Activated T-cell treated with anti-CD3 and anti-CD28 coated beads, Interleukin-2, amount 50 U/mL, for 1 hour (primary cell): ENCODE data around the gene LIN52.
"Not testable (repeated sequence)": the region's sequence is repeated elsewhere in the genome, so short reads cannot be mapped to it uniquely, and the experiment has no call there.

Experiments
- DNase-seq: peaks from one replicate; pipeline ENCODE4 v3.0.0-alpha.2; 2020

Gene LIN52

DNA sequence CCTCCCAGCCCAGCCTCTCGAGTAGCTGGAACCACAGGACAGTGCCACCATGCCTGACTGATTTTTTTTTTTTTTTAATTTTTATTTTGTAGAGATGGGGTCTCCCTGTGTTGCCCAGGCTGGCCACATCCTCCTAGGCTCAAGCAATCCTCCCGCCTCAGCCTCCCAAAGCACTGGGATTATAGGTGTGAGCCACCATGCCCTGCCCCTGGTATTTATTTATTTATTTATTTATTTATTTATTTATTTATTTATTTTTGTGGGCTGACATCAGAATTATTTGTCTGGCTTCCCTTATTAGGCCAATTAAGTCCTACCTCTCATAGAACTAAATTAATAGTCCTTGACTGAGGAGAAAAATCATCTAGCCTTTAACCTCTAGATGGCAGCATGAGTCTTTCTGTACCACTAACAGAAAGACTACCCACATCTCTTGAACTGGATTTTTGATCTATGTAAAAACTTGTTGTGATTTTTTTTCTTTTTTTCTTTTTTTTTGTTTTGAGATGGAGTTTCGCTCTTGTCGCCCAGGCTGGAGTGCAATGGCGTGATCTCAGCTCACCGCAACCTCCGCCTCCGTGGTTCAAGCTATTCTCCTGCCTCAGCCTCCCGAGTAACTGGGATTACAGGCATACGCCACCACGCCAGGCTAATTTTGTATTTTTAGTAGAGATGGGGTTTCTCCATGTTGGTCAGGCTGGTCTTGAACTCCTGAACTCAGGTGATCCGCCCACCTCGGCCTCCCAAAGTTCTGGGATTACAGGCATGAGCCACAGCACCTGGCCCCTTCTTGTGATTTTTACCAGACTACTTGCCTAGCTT is 26.9 kb downstream of the LIN52 start:
- DNase-seq = not testable (repeated sequence)

DNA sequence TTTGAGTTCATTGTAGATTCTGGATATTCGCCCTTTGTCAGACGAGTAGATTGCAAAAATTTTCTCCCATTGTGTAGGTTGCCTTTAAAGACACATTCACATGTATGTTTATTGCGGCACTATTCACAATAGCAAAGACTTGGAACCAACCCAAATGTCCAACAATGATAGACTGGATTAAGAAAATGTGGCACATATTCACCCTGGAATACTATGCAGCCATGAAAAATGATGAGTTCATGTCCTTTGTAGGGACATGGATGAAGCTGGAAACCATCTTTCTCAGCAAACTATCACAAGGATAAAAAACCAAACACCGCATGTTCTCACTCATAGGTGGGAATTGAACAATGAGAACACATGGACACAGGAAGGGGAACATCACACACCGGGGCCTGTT is 40.7 kb downstream of the LIN52 start:
- DNase-seq = not testable (repeated sequence)

DNA sequence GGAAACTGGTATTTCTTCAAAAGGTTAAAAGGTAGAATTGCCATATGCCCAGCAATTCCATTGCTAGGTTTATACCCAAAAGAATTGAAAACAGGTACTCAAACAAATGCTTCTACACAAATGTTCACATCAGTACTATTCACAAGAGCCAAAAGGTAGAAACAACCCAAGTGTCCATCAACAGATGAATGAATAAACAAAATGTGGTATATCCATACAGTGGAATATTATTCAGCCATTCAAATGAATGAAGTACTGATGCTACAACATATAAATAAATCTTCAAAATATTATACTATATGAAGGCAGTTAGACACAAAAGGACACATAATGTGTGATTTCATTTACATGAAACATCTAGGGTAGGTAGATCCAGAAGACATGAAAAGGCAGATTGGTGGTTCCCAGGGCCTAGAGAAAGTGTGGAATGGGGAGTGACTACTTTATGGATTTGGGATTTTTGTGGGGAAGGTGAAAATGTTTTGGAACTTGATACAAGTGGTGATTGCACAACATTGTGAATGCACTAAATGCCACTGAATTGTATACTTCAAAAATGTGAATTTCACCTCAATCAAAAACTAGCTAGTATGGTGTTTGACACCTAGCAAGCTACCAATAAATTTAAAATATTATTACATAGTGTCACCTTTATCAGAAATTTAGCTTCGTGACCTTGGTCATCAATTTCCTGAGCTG is 41.7 kb downstream of the LIN52 start:
- no peak for DNase-seq

DNA sequence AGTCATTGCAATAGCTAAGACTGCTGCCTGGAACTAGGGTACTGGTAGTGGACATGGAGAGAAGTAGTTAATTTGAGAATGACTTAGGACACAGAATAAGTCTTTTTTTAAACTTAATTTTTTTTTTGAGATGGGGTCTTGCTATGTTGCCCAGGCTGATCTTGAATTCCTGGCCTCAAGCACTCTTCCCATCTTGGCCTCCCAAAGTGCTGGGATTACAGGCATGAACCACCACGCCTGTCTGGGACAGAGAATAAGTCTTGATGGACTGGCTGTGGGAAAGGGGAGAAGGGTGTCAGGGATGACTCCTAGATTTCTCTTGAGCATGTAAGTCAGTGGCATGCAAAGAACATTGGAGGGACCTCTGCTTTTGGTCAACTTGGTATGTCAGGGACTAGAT is 42.9 kb downstream of the LIN52 start:
- DNase-seq = no peak

DNA sequence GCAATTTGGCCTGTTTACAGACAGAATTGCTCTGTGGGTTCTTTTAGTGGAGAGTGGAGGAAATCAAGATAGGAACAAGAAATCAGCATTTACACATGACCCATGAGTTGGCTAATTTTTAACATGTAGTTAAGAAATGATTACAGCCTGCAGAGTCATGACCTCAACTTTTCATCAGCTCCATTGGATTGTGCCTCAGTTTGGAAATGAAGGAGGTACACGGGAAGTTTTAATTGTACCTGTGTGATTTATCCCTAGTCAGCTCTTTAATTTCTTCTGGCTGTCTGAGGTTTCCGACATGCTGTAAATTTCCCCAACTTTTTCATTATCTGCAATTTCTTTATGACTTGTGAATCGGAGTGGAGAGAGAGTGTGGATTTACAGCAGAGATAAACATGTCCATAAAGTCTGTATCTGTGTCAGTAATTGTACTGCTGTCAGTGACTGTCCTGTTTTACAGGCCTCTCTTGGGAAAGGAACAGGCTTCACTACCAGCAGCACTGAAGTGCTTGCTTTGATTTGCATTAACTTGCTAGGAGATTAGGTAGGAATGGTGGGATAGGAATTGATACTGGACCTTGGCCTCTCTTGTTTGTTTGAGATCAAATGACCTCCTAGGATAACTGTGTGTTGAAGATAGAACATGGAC is 49.2 kb downstream of the LIN52 start:
- no peak for DNase-seq

DNA sequence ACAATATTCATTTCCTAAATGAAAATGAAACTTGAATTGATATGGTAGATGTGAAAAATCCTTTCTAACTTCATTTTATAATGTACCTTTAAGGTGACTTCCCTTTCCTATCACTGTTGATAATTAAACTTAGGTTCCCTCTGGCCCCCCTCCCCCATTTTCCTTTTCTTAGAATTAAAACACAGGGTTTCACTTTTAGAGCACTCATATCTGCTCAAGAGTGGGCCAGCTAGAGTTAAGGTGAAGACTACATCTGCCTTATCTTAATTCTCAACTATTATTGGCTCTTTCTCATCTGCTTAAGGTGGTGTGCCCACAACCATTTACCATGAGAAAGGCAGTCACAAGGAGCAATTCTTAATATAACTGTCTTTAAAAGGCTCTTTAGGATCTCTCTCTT is 49.7 kb downstream of the LIN52 start:
- DNase-seq = no peak

DNA sequence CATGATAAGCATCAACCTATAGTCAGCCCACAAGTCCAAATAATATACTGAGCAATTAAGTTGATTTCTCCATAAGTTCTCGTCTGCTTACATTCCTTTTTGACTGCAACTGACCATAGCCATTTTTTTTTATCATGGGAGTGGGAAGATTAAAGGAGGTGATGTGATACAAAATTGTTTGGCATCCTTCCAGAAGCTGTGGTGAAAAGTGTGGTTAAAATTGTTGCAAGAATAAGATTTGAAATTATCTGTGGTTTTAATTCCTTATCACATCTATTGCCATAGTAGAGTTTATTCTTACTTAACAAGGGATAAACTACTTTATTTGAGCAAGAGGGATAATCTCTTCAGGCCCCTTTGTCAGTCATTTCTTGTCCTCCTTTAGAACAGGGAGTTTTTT is 50.7 kb downstream of the LIN52 start:
- no peak for DNase-seq

DNA sequence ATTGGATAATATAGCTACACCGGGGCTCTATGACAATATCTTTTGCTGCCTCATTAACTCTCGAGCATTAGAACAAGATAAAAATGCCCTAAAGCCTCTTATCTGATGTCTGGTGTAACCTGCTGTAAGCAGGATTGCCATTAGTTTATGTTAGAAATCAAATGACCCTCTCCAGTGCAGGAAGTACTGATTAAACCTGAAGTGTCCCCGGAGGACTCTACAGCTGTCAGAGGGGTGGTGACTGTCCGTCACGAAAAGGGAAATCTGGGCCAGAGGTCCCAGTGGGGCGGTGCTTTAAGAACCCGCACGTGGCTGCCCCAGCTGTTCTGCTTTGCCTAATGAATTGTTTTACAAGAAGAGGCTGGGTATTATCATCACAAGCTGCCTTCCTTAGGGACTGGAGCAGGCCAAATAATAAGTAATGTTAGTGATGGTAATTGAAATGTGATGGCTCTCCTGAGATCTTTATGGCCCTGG is 55.7 kb downstream of the LIN52 start:
- DNase-seq = no peak

DNA sequence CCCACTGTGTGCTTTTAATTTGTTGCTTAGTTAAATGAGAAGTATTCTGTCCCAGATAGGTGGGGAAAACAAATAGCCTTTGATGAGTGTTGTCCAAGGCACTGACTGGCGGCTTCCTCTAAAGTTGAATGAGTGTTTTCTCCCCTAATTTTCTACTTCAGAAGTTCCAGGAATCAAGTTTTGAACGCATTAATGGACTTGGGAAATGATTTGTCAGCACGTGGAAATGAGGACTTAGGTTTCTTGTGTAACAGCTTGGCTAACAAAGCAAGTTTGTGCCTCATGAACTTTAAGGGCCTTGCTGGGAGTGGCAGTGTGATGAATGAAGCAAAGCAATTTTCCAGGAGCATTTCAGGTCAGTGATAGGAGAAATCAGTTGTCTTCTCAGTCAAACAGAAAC is 56.9 kb downstream of the LIN52 start:
- no peak for DNase-seq

DNA sequence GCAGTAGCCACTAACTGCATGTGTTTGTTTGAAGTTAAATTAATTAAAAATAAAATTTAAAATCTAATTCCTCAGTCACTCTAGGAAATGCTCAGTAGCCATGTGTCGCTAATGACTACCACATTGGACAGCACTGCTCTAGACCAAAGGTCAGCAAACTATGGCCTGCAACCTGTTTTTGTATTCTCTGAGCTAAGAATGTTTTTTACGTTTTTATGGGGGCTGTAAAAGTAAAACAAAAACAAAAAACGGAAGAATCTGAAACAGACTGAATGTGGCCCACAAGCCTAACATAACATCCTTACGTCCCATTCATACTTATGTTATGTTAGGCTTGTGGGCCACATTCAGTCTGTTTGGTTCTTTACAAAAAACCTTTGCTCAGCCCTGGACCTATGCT is 57.8 kb downstream of the LIN52 start:
- DNase-seq = no peak

DNA sequence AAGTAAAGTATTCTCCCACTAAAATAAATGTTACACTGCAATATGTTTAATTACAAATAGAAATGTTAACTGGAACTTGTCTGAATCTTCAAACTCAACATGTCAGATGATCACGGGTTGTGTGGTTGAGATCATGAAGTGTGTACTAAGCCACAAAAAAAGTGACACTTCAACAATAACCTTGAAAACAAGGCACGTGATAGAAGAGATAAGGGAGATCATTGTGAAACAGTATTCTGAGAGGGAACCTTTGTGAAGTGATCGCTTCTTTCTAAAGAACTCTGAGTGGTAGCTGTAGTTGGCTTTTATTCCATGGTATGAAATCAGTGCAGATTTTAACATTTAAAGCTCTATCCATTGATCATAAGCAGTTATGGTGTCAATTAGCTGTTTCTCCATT is 60.0 kb downstream of the LIN52 start:
- no peak for DNase-seq

DNA sequence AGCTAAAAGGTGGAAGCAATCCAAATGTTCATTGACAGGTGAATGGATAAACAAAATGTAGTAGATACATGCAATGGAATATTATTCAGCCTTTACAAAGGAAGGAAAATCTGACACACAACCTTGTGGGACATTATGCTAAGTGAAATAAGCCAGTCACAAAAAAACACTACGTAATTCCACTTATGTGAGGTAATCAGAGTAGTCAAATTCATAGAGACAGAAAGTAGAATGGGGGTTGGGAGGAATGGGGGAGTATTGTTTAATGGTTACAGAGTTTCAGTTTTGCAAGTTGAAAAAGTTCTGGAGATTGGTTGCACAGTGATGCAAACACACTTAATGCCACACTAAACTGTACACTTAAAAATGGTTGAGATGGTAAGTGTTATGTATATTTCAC is 62.8 kb downstream of the LIN52 start:
- DNase-seq = no peak

DNA sequence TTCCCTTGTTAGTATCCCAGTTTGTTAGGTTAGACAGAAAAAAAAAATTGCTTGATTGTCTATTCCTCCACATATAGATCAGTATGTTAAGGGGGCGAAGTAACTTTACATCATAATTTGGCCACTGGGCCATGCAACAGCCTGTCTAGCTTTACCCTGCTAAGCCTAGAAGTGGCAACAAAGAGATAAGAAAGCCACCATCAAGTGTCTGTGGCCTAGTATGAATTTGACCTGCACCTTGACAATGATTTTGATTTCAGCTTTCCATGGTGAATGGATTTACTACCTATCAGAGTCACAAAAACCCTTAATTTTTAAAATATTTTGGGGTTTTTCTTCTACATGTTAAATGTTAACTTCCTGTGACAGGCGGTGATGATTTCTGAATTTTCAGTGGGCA is 63.9 kb downstream of the LIN52 start:
- no peak for DNase-seq

DNA sequence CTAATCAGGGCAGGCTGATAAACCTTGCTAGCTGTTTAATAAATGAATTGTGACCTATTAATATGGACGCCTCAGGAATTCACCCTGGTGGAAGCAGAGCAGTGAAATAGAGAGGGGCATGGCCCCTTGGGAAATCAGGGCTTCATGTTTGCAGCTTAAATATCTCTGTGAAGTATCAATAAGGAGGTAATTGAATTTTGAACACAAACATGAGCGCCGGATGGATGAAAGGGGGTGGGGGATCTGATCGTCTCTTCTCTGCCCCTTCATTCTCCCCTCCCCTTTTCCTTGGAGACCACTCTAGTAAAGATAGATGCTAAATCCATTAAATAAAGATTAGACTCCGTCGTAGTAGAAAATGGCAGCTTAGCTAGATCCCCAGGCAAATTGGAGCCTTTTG is 70.5 kb downstream of the LIN52 start:
- no peak for DNase-seq

DNA sequence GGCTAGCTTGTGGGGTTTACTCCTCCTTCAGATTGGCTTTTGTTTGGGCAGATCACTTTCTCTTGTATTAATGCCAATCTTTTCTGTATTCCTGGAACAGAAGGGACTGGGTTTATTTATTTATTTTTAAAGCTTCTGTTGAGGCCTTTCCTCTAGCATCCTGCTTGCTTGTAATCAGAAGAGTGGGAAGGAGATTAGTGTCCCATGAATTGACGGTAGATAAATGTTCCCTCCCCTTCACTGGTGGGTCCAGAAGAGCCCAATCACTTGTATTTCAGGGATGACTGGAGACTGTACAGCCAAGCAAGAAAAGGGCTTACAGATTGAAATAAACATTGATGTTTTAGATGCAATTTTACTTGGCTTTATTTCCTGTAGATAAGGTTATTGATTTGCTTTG is 71.0 kb downstream of the LIN52 start:
- DNase-seq = no peak

DNA sequence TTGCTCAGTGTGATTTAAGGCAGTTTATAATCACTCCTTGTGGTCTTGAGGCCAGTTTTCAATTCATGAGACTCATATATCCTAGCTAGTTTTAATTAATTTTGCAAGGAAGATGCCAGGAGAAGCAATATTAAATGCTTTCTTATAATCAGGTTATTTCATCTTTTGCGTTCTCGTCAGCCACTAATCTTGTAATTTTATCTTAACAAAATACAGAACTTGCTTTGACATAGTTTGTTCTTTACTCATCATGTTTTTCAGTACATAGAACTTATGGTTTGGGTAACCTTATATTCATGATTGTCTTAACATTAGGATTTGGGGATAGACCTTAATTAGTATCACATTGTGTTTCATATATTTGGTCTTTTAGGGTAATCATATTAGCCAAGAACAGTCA is 76.0 kb downstream of the LIN52 start:
- no peak for DNase-seq

DNA sequence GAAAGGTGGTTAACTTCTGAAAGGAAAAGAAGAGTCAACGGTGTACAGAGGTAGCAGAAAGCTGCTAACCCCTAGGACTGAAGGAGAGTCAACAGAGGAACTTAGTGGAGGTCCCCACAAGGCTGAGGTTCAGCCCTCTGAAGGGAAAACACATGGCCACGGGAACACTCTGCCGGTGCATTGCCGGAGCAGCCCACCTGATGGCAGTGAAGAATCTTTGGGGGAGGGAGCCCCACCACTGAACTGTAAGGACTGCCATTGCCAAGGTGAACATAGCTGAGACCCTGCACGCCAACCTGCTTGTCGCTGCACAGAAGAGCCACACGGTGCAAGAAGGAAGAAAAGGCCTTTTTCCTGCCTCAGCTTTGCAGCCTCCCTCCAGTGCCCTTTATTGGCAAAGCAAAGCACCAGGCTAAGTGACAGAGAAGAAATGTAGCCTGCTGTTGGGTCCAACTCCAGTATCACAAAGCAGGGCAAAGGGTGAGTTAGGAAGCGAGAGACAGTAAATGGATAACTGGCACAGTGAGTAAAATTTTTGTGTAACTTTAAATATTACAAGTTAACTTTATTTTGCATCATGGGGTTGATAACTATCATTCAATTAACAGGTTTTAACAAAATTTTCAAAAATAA is 76.9 kb downstream of the LIN52 start:
- no peak for DNase-seq

DNA sequence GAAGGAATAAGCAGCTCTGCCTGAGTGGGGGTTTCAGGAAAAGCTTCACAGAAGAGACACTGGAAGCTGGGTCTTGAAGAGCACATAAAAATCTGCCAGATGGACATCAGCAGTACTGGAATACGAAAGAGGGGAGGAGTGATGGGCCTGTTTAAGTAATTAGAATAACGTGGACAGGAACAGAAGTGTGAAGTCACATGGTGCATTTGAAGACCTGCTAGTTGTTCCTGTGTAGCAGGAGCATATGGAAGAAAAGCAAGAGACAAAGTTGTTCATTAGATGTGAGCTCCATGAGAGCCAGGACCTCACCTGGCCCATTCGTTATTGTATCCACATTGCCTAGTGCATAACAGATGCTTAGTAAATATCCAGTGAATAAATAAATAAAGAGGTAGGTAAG is 85.2 kb downstream of the LIN52 start:
- no peak for DNase-seq

DNA sequence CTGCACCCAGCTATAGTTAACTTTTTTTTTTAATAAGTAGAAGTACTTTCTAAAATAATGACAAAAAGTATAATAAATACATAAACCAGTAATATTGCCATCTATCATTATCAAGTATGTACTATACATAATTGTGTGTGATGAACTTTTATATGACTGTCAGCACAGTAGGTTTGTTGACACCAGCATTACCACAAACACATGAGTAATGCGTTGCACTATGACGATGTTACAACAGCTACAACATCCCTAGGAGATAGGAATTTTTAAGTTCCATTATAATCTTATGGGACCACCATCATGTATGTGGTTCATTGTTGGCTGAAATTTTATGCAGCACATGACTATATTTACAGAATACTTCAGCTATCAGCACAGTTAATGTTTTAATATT is 91.6 kb downstream of the LIN52 start:
- DNase-seq = no peak

DNA sequence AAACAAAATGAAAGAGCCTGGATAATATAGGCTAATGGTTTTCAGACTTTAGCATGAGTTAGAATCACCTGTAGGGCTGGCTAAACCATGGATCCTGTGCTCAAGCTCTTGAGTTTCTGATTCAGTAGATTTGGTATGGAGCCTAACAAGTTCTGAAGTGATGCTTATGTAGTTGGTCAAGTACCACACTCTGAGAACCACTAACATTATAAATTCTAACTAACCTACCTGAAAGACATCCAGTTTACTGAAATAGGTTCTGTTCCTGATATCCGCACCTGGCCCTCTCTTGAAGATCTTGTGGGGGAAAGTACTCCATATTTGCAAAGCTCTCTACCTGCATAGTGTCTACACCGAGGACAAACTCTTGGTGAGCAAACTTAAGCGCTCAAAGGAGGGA is 95.1 kb downstream of the LIN52 start:
- no peak for DNase-seq

DNA sequence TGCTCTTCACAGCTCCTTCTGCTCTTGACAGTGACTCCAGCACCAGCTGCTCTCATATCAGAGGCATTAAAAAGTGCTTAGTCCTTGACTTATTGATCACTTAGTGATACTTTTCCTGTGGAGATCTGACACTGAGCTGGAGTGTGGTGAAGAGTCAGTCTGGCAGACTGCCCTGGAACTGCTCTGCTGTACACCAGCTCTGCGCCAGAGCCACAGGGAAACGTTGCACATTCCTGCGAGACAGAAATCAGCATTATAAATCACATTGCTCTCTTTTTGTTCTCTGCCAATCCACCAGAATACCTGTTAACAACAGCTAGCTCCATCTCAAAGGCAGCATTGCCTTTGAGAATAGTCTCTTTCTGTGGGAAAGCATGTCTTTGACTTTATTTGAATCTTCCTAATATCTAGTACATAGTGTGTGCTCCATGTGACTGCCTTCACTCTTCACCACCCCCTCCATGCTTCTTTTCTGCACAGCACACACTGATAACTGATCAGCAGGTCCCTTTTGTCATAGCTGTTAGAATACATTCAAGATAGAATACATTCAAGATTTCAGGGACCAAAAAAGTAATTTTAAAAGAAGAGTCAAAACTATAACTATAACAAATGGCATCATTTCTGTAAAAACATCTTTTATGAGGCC is 106.3 kb downstream of the LIN52 start:
- DNase-seq = no peak

DNA sequence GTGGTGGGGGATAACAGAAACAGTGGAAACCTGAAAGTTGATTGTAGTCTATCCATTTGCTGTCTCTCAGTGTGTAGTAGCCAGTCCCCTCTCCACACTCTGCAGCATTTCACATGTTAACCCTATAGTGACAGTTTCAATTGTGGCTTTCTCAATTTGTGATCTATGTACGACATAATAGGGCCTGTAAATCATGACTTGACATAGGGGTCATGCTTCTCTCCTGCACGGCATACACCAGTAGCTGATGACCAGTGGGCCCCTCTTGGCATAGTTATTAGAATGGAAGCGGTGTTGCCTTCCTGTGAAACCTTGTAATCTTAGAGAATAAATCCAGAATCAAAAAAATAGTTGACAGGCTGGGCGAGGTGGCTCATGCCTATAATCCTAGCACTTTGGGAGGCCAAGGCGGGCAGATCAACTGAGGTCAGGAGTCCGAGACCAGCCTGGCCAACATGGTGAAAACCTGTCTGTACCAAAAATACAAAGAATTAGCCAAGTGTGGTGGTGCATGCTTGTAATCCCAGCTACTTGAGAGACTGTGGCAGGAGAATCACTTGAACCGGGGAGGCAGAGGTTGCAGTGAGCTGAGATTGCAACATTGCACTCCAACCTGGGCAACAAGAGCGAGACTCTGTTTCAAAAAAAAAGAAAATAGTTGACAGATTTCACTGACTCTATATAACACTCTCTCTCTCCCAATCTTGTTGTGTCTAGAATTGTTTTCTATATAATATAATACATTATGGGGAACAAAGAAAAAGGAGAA is 109.9 kb downstream of the LIN52 start:
- DNase-seq = no peak
